ENCODE measurements around the gene ACSBG1.
A peak's percentile ranks its signal among the peaks of the same experiment; 100 is the strongest.
"Not testable (repeated sequence)": the region's sequence is repeated elsewhere in the genome, so short reads cannot be mapped to it uniquely, and the experiment has no call there.

ACSBG1 gene

GRCh38 chr15:78162038-78162437 lies 72.3 kb downstream of the ACSBG1 start:
- DNase-seq = no peak

GRCh38 chr15:78159395-78159794 lies 75.0 kb downstream of the ACSBG1 start:
- DNase-seq = peak in 1 of 2 experiments; percentile 24

GRCh38 chr15:78157203-78157602 lies 77.2 kb downstream of the ACSBG1 start:
- DNase-seq = no peak

GRCh38 chr15:78156653-78157052 lies 77.7 kb downstream of the ACSBG1 start:
- DNase-seq = no peak

- DNase-seq = no peak
These were observed 78.9 kb downstream of the ACSBG1 start for GRCh38 chr15:78155355-78155939.

GRCh38 chr15:78154955-78155354 lies 79.4 kb downstream of the ACSBG1 start:
- DNase-seq = no peak

- not testable (repeated sequence) for DNase-seq
These were observed 83.3 kb downstream of the ACSBG1 start for GRCh38 chr15:78151075-78151474.

GRCh38 chr15:78149805-78150751 lies 84.3 kb downstream of the ACSBG1 start:
- peak; percentile 18 to 42 for DNase-seq

GRCh38 chr15:78149068-78149804 lies 85.1 kb downstream of the ACSBG1 start, which contains the start of gene IDH3A:
Gene IDH3A, plus strand, starts transcription at chr15:78149362. Its CDS starts 42 bp downstream, at chr15:78149404.
- DNase-seq = peak; percentile 94 to 98

- no peak for DNase-seq
These were observed 85.8 kb downstream of the ACSBG1 start for GRCh38 chr15:78148392-78149067.

- DNase-seq = no peak
These were observed 86.8 kb downstream of the ACSBG1 start for GRCh38 chr15:78147566-78147965.

- DNase-seq = no peak
These were observed 87.8 kb downstream of the ACSBG1 start for GRCh38 chr15:78146425-78147154.

GRCh38 chr15:78142332-78142731 lies 92.0 kb downstream of the ACSBG1 start:
- DNase-seq = no peak

- DNase-seq = no peak
These were observed 94.1 kb downstream of the ACSBG1 start for GRCh38 chr15:78140292-78140691.

- no peak for DNase-seq
These were observed 94.8 kb downstream of the ACSBG1 start for GRCh38 chr15:78139578-78139977.

GRCh38 chr15:78133801-78134200 lies 100.6 kb downstream of the ACSBG1 start:
- DNase-seq = no peak

- DNase-seq = peak; percentile 64 to 83
These were observed 102.9 kb downstream of the ACSBG1 start, which contains the start of gene CIB2 for GRCh38 chr15:78131295-78132061. Gene CIB2, minus strand, starts transcription at chr15:78131445. Its CDS starts 230 bp downstream, at chr15:78131215.

- no peak for DNase-seq
These were observed 103.7 kb downstream of the ACSBG1 start for GRCh38 chr15:78130466-78131294.

GRCh38 chr15:78129751-78130287 lies 104.5 kb downstream of the ACSBG1 start:
- DNase-seq = no peak
